Measurements from ENCODE around the gene GTSE1. TPM values are rescaled to one million over a fixed set of nuclear protein-coding genes. Genes with fewer than 3 reads are reported as not detected.

The GTSE1 gene
- total RNA-seq, 1 experiment from 2014 or later = 31.9 TPM

GRCh38 chr22:46364341-46365165 is 67.9 kb downstream of the GTSE1 start:
- no peak for DNase-seq (ENCODE audit: low read depth)

- DNase-seq (ENCODE audit: low read depth) = no peak
Observed at GRCh38 chr22:46365166-46365624, 68.5 kb downstream of the GTSE1 start.

- no peak for DNase-seq (ENCODE audit: low read depth)
Observed at GRCh38 chr22:46366327-46366731, 69.7 kb downstream of the GTSE1 start.

- DNase-seq (ENCODE audit: low read depth) = no peak
Observed at GRCh38 chr22:46366801-46367706, 70.4 kb downstream of the GTSE1 start.

- DNase-seq (ENCODE audit: low read depth) = peak; percentile 24
Observed at GRCh38 chr22:46367707-46368191, 71.1 kb downstream of the GTSE1 start.

GRCh38 chr22:46368422-46368821 is 71.8 kb downstream of the GTSE1 start:
- no peak for DNase-seq (ENCODE audit: low read depth)

GRCh38 chr22:46368871-46369715 is 72.4 kb downstream of the GTSE1 start:
- no peak for DNase-seq (ENCODE audit: low read depth)

- DNase-seq (ENCODE audit: low read depth) = no peak
Observed at GRCh38 chr22:46369716-46370583, 73.3 kb downstream of the GTSE1 start.

GRCh38 chr22:46370584-46371291 is 74.1 kb downstream of the GTSE1 start:
- DNase-seq (ENCODE audit: low read depth) = no peak

- DNase-seq (ENCODE audit: low read depth) = no peak
Observed at GRCh38 chr22:46371623-46372226, 75.1 kb downstream of the GTSE1 start.

- DNase-seq (ENCODE audit: low read depth) = no peak
Observed at GRCh38 chr22:46372686-46373085, 76.0 kb downstream of the GTSE1 start.

GRCh38 chr22:46373159-46373558 is 76.5 kb downstream of the GTSE1 start:
- no peak for DNase-seq (ENCODE audit: low read depth)

GRCh38 chr22:46373921-46374662 is 77.4 kb downstream of the GTSE1 start:
- no peak for DNase-seq (ENCODE audit: low read depth)

GRCh38 chr22:46374663-46375474 is 78.2 kb downstream of the GTSE1 start:
- DNase-seq (ENCODE audit: low read depth) = no peak

GRCh38 chr22:46376111-46376510 is 79.4 kb downstream of the GTSE1 start:
- DNase-seq (ENCODE audit: low read depth) = no peak

GRCh38 chr22:46376908-46377524 is 80.3 kb downstream of the GTSE1 start:
- no peak for DNase-seq (ENCODE audit: low read depth)
